K562 (cell line): ENCODE measurements around the gene GGA2. TPM values are rescaled to one million over a fixed set of nuclear protein-coding genes. Genes with fewer than 3 reads are reported as not detected.

Source experiments
- ADNP ChIP-seq: fragments of 200-800 bp; sonication (Bioruptor generic); IDR thresholded peaks from 2 replicates; pipeline ENCODE4 v1.6.1; 2016; ENCODE audit warnings: missing genetic modification characterization, missing compliant biosample characterization
- BCLAF1 ChIP-seq, 2 experiments: fragments of 450-650 bp in 1 of 2; IDR thresholded peaks; 2 replicates each; pipeline ENCODE4 v1.6.1; 2011 to 2017; ENCODE audit warnings: low read depth in 2 of 2, antibody characterized with exemption in 1 of 2, borderline replicate concordance in 1 of 2, low read length in 1 of 2, mild to moderate bottlenecking in 1 of 2, mixed read lengths in 1 of 2; ENCODE audit not compliant: control insufficient read depth in 1 of 2
- MCM5 ChIP-seq: fragments of 450-650 bp; IDR thresholded peaks from 2 replicates; pipeline ENCODE4 v1.6.1; 2016; ENCODE audit warnings: low read depth
- MXD1 ChIP-seq: fragments of 250-450 bp; sonication (Bioruptor Pico); IDR thresholded peaks from 2 replicates; pipeline ENCODE4 v1.8.0; 2021; ENCODE audit warnings: borderline replicate concordance, mild to moderate bottlenecking, moderate library complexity; ENCODE audit not compliant: poor library complexity, severe bottlenecking
- POU5F1 ChIP-seq: fragments of 150-350 bp; IDR thresholded peaks from 2 replicates; pipeline ENCODE4 v1.6.1; 2014; ENCODE audit warnings: borderline replicate concordance, low read length, low read depth, mild to moderate bottlenecking; ENCODE audit not compliant: partially characterized antibody
- REST ChIP-seq, 2 experiments: fragments of 450-650 bp; formaldehyde crosslinking in 1 of 2; IDR thresholded peaks; 2 replicates each; pipeline versions ENCODE4 v1.4.0 to v1.6.1; 2014 to 2020; ENCODE audit warnings: mild to moderate bottlenecking in 2 of 2, borderline replicate concordance in 1 of 2, low read depth in 1 of 2
- RFX7 ChIP-seq: fragments of 250-450 bp; sonication (Bioruptor Pico); IDR thresholded peaks from 2 replicates; pipeline ENCODE4 v1.5.1; 2021; ENCODE audit warnings: mild to moderate bottlenecking
- ZBTB17 ChIP-seq: fragments of 450-650 bp; formaldehyde crosslinking; IDR thresholded peaks from 2 replicates; pipeline ENCODE4 v1.4.0; 2020; ENCODE audit warnings: mild to moderate bottlenecking
- ZNF699 ChIP-seq: fragments of 250-450 bp; sonication (Bioruptor Pico); IDR thresholded peaks from 2 replicates; pipeline ENCODE4 v1.8.0; 2021; ENCODE audit warnings: mild to moderate bottlenecking, moderate library complexity; ENCODE audit not compliant: insufficient replicate concordance
- polyA plus RNA-seq, 8 experiments: library from polyadenylated mRNA; depleted of rRNA in 4 of 8; stranded (reverse) in 5 of 8; unstranded in 3 of 8; fragments of >200 nt; fragmentation: Nextera tagmentation in 2 of 8; fragmentation: Illumina TruSeq in 1 of 8; extraction: Ambion mirVana in 2 of 8; extraction: Trizol in 1 of 8; gene quantifications; 2 replicates each; pipeline versions ENCODE4 v1.2.1 to v1.2.3, GENCODE V29; 2011 to 2014; ENCODE audit warnings: inconsistent platforms in 1 of 8, missing spikeins in 1 of 8
- total RNA-seq, 7 experiments: library from RNA; depleted of rRNA in 6 of 7; stranded (reverse); fragments of >200 nt in 6 of 7; fragmentation: Illumina TruSeq in 2 of 7; extraction: Trizol in 2 of 7; gene quantifications; 2 replicates each; pipeline versions ENCODE4 v1.2.1 to v1.2.3, GENCODE V29; 2011 to 2021; ENCODE audit warnings: low replicate concordance in 1 of 7
- TF ChIP-seq, protein P1 (sequence below), 3 experiments: fragments of 200-800 bp in 1 of 3; sonication (Bioruptor generic) in 1 of 3; sonication (generic) in 1 of 3; formaldehyde crosslinking in 1 of 3; IDR thresholded peaks; 2 replicates each; pipeline versions ENCODE4 v1.6.1 to v1.8.0; 2016 to 2022; ENCODE audit warnings: mild to moderate bottlenecking in 2 of 3, missing compliant biosample characterization in 2 of 3, missing genetic modification characterization in 2 of 3, missing genetic modification reagents in 1 of 3
- TF ChIP-seq, protein P2 (sequence below): fragments of 450-650 bp; formaldehyde crosslinking; IDR thresholded peaks from 2 replicates; pipeline ENCODE4 v1.4.0; 2020; ENCODE audit warnings: mild to moderate bottlenecking, moderate library complexity

GGA2 gene
- total and polyA plus RNA-seq, 9 of the 15 experiments (the other 6 are each of a cell fraction or from before 2014, with no cell fraction given): 11.9 to 133 (median 66.3) TPM

GRCh38 chr16:23434380-23434779, 75.9 kb downstream of the GGA2 start (continued):
- TF ChIP-seq MCM5 (no peak), BCLAF1 (IDR thresholded peaks at IDR 0.05; ENCODE audit: borderline replicate concordance in 1 of 2, control insufficient read depth in 1 of 2, low read depth in 2 of 2, low read length in 1 of 2) (no peak), POU5F1 (no peak), RFX7 (CRISPR knock-in tag) (no peak), MXD1 (no peak), REST (IDR thresholded peaks at IDR 0.05; ENCODE audit: borderline replicate concordance) (peak; percentile 45; the same call in 1 of the 2 replicates), REST (CRISPR knock-in tag; IDR thresholded peaks at IDR 0.05; ENCODE audit: low read depth) (no peak), ZBTB17 (no peak), ADNP (tag) (no peak), ZNF699 (no peak)
- TF ChIP-seq, protein P1, sequence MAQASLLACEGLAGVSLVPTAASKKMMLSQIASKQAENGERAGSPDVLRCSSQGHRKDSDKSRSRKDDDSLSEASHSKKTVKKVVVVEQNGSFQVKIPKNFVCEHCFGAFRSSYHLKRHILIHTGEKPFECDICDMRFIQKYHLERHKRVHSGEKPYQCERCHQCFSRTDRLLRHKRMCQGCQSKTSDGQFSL (CRISPR knock-in tag; IDR thresholded peaks at IDR 0.05): no peak
- TF ChIP-seq, protein P1 (tag; IDR thresholded peaks at IDR 0.05): no peak
- TF ChIP-seq, protein P2, sequence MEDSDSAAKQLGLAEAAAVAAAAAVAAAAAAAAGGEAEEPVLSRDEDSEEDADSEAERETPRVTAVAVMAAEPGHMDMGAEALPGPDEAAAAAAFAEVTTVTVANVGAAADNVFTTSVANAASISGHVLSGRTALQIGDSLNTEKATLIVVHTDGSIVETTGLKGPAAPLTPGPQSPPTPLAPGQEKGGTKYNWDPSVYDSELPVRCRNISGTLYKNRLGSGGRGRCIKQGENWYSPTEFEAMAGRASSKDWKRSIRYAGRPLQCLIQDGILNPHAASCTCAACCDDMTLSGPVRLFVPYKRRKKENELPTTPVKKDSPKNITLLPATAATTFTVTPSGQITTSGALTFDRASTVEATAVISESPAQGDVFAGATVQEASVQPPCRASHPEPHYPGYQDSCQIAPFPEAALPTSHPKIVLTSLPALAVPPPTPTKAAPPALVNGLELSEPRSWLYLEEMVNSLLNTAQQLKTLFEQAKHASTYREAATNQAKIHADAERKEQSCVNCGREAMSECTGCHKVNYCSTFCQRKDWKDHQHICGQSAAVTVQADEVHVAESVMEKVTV (CRISPR knock-in tag): peak; percentile 39
